ENCODE measurements around the gene PCAT6. TPM values are rescaled to one million over a fixed set of nuclear protein-coding genes. Genes with fewer than 3 reads are reported as not detected.

PCAT6 gene
- total and polyA plus RNA-seq, 2 donors (not counting 3 experiments of a cell fraction or from before 2014, with no cell fraction given): 1.7 to 2.4 TPM

DNA sequence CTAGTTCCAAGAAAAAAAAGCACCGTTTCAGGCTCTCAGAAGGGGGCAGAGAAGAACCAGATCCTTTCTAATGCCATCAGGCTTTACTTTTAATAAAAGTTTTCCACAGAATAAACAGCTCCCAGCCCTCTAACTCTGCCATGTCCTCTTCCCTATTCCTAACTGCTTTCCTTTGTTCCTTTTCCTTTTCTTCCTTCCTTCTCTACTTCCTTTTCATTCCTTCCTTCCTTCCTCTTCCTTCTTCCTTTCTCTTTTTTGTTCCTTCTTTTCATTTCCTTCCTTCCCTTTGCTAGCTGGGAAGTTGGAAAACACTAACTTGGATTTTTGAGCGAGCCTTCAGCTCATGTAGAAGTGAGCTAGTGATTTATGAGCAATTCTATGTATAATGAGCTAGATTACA lies 48.7 kb upstream of the PCAT6 start:
- DNase-seq (ENCODE audit: low read depth, low spot score) (no peak), FAIRE-seq (no peak)
- ChIA-PET CTCF (interaction anchor here (1.0 kb wide), 1 partner anchor 43 kb away, joined by 3 read pairs; no protein-coding TSS in a partner anchor), POLR2A (no interaction called here)
- H3K9ac ChIP-seq (replicated peaks; ENCODE audit: extremely low read depth, insufficient read depth, low read length): no peak overlapping the region
- dilution Hi-C loops (cut with MboI; ENCODE audit: extremely low pct_ligation_motif_present, low sequenced_read_pairs) (no loop called here), intact Hi-C loops (cut with micrococcal nuclease) (no loop called here)
- TF ChIP-seq FOS (IDR thresholded peaks at IDR 0.05; ENCODE audit: borderline replicate concordance, insufficient read depth, low read length): no peak
- TF ChIP-seq, protein P1, sequence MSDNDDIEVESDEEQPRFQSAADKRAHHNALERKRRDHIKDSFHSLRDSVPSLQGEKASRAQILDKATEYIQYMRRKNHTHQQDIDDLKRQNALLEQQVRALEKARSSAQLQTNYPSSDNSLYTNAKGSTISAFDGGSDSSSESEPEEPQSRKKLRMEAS (IDR thresholded peaks at IDR 0.05; ENCODE audit: insufficient read depth, insufficient read length): no peak
- no peak for TF ChIP-seq CTCF (IDR thresholded peaks at IDR 0.05; ENCODE audit: extremely low read depth in 1 of 2, insufficient read depth in 1 of 2, low read depth in 1 of 2, low read length in 2 of 2)
- no peak for TF ChIP-seq EZH2 (IDR thresholded peaks at IDR 0.05; ENCODE audit: borderline replicate concordance, low read depth, low read length, severe bottlenecking)
- no peak for TF ChIP-seq POLR2A (IDR thresholded peaks at IDR 0.05; ENCODE audit: low read depth, low read length)
- TF ChIP-seq GATA2 (IDR thresholded peaks at IDR 0.05; ENCODE audit: insufficient read depth, insufficient read length, low read depth, low read length): no peak
- no peak for TF ChIP-seq JUN (IDR thresholded peaks at IDR 0.05; ENCODE audit: borderline replicate concordance, insufficient read depth, insufficient read length, low read depth)
- TF ChIP-seq POLR2AphosphoS5 (IDR thresholded peaks at IDR 0.05; ENCODE audit: insufficient read depth, low read depth, low read length): no peak
- TF ChIP-seq MYC (IDR thresholded peaks at IDR 0.05; ENCODE audit: low read depth, low read length): no peak
- no peak overlapping the region for H3K4me3 ChIP-seq (replicated peaks in 1 of 3; ENCODE audit: insufficient read depth in 1 of 3, low read depth in 1 of 3, low read length in 3 of 3)
- H2AFZ ChIP-seq (ENCODE audit: low read depth, low read length): no peak overlapping the region
- H3K36me3 ChIP-seq (ENCODE audit: control insufficient read depth in 2 of 2, extremely low read depth in 1 of 2, insufficient read depth in 2 of 2, low read length in 2 of 2): peaks cover 11 to 28% of the 10 kb centered on the region in 2 experiments
- no TSS peak for BruUV-seq (replicated peaks)
- H3K4me1 ChIP-seq (ENCODE audit: control insufficient read depth, extremely low read depth, insufficient read depth, low read length): no peaks in the 10 kb centered on the region
- H3K79me2 ChIP-seq (ENCODE audit: control insufficient read depth, insufficient read depth, low read length): no peaks in the 10 kb centered on the region
- no peaks in the 10 kb centered on the region for H3K9me3 ChIP-seq (replicated peaks; ENCODE audit: control insufficient read depth, insufficient read depth, low read length)
- H3K4me2 ChIP-seq (ENCODE audit: insufficient read depth, low read length): no peak overlapping the region
- no peaks in the 10 kb centered on the region for H3K9me1 ChIP-seq (replicated peaks; ENCODE audit: control insufficient read depth, extremely low read depth, insufficient read depth, low read length)
- H4K20me1 ChIP-seq (replicated peaks; ENCODE audit: control insufficient read depth, extremely low read depth, insufficient read depth, low read length): peaks cover 2% of the 10 kb centered on the region
- H3K27me3 ChIP-seq (ENCODE audit: control insufficient read depth in 2 of 2, insufficient read depth in 2 of 2, low read length in 2 of 2): no peaks in the 10 kb centered on the region
- H3K27ac ChIP-seq (ENCODE audit: insufficient read depth, low read depth, low read length): no peak overlapping the region
